Suprapubic skin (tissue), 4 donors: ENCODE data around the gene DHFR.

Experiments
- EP300 ChIP-seq: sonication (generic); formaldehyde crosslinking; IDR thresholded peaks from one replicate; pipeline ENCODE4 v1.6.1; 2017; ENCODE audit warnings: antibody characterized with exemption
- POLR2A ChIP-seq, 2 donors: fragments of 450-650 bp; IDR thresholded peaks; one replicate each; pipeline ENCODE4 v1.6.1; 2017; ENCODE audit warnings: antibody characterized with exemption in 2 of 2, mild to moderate bottlenecking in 2 of 2, moderate library complexity in 2 of 2
- POLR2AphosphoS5 ChIP-seq, 3 donors: sonication (generic); formaldehyde crosslinking; IDR thresholded peaks; one replicate each; pipeline ENCODE4 v1.6.1; 2017; ENCODE audit warnings: antibody characterized with exemption in 3 of 3
- TF ChIP-seq, protein P1 (sequence below), 2 donors: fragments of 200-600 bp in 1 of 2; fragments of 450-650 bp in 1 of 2; sonication (generic) in 1 of 2; IDR thresholded peaks; one replicate each; pipeline ENCODE4 v1.5.1; 2016 to 2019; ENCODE audit warnings: antibody characterized with exemption in 2 of 2, mild to moderate bottlenecking in 1 of 2, moderate library complexity in 1 of 2

DNA sequence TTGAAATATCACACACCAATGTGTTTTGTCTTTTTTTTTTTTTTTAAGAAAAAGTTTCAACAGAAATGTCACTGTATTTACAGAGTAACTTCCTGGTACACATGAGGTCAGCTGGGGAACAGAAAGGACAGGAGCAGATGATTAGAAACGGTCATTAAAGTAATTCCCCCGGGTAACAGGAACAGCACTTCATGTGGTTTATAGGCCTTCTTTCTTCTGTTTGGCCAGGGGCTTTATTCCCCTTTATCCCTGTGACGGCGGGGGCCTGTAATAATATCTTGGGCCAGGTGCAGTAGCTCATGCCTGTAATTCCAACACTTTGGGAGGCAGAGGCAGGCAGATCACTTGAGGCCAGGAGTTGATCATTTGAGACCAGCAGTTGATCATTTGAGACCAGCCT is 30.8 kb downstream of the DHFR start:
- TF ChIP-seq, protein P1, sequence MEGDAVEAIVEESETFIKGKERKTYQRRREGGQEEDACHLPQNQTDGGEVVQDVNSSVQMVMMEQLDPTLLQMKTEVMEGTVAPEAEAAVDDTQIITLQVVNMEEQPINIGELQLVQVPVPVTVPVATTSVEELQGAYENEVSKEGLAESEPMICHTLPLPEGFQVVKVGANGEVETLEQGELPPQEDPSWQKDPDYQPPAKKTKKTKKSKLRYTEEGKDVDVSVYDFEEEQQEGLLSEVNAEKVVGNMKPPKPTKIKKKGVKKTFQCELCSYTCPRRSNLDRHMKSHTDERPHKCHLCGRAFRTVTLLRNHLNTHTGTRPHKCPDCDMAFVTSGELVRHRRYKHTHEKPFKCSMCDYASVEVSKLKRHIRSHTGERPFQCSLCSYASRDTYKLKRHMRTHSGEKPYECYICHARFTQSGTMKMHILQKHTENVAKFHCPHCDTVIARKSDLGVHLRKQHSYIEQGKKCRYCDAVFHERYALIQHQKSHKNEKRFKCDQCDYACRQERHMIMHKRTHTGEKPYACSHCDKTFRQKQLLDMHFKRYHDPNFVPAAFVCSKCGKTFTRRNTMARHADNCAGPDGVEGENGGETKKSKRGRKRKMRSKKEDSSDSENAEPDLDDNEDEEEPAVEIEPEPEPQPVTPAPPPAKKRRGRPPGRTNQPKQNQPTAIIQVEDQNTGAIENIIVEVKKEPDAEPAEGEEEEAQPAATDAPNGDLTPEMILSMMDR (IDR thresholded peaks at IDR 0.05): no peak
- TF ChIP-seq POLR2A (IDR thresholded peaks at IDR 0.05): no peak
- no peak for TF ChIP-seq POLR2AphosphoS5 (IDR thresholded peaks at IDR 0.05)
- TF ChIP-seq EP300: no peak
